Activated CD8-positive, alpha-beta memory T cell treated with anti-CD3 and anti-CD28 coated beads, Interleukin-2, amount 50 U/mL, for 48 hours (primary cell): ENCODE data around the gene KRTAP12-1.
"Not testable (repeated sequence)": the region's sequence is repeated elsewhere in the genome, so short reads cannot be mapped to it uniquely, and the experiment has no call there.

Experiments used
- DNase-seq: peaks from one replicate; pipeline ENCODE4 v3.0.0-alpha.2; 2020

Gene KRTAP12-1

DNA sequence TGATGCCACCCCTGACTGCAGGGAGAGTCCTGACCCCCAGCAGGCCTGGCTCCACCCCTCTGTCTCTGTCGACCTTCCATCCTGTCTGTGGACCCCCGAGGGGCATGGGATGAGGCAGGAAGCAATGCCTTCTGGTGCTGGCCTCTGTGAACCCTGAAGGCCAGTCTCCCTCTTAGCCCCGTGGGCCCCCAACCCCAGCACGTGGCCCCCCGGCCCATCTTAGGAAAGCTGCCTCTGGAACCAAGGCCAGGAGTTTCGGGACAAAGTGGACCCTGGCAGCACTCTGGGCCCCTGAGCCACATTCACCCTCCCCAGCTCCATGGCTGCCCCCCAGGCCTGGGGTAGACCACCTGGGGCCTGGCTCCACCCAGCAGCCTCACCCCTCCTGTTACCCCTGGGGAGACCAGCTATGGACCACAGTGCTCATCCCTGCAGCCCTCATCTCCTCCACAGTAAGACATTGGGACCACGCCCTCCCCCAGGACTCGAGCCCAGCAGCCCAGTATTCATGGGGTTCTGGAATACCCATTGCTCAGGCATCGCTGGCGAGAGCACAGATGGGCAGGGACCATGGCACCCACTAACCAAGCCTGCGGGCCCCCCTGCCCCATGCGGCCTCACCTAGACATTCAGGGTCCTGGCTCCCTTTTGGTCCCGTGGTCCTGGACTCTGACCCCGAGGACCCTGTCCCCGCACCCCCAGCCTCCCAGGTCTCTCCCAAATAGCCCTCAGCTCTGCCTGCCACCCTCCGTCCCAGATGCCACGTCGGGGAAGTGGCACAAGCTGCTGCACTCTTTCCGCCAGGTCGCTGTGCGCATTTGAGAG, 43.2 kb downstream of the KRTAP12-1 start:
- not testable (repeated sequence) for DNase-seq

GRCh38 chr21:44637851-44638348, 44.1 kb downstream of the KRTAP12-1 start:
- not testable (repeated sequence) for DNase-seq

DNA sequence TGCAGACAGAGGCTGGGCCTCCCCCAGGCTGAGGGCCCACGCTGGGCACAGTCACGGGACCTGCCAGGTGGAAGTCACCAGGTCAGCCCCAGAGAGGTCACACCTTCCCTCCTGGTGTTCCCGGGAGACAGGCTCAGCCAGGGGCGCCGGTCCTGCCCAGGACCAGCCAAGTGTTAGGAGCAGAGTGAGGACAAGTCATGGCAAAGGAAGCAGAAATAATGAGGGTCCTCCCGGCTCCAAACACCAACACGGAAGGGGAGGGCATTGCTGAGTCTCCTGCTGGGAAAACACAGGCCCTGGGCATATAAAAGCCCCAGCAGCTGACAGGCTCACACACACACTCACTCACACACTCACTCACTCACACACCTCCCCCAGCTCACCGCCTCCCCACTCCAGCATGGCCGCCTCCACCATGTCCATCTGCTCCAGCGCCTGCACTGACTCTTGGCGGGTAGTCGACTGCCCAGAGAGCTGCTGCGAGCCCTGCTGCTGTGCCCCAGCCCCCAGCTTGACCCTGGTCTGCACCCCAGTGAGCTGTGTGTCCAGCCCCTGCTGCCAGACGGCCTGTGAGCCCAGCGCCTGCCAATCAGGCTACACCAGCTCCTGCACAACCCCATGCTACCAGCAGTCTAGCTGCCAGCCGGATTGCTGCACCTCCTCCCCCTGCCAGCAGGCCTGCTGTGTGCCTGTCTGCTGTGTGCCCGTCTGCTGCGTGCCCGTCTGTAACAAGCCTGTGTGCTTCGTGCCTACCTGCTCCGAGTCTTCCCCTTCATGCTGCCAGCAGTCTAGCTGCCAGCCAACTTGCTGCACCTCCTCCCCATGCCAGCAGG, 44.7 kb downstream of the KRTAP12-1 start, which contains the start of gene KRTAP10-10:
Gene KRTAP10-10 (plus strand): TSS at position 339 of the 833 bp plus-strand sequence. CDS start 62 bp downstream, at position 401.
- no peak for DNase-seq

- no peak for DNase-seq
Measured at GRCh38 chr21:44636209-44637017, 45.5 kb downstream of the KRTAP12-1 start.

DNA sequence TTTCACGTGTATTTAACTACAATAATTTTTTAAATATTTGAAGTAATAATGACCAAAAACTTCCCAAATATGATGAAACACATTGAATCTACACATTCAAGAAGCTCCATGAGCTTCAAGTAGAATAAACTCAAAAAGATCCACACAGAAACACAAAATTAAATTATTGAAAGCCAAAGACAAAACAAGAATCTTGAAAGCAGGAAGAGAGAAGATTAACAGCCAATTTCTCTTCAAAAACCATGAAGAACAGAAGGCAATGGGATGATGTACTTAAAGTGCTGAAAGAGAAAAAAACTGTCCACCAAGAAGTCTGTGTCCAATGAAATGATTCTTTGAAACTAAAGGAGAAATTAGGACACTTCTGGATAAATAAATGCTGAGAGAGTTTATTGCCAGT, 49.9 kb downstream of the KRTAP12-1 start:
- DNase-seq = no peak
